NB4 (cell line): ENCODE results near the gene PTEN.

ENCODE experiments used
- CTCF ChIP-seq: IDR thresholded peaks from one replicate; pipeline ENCODE4 v1.5.1; 2012; ENCODE audit warnings: low read depth, low read length
- MAX ChIP-seq: IDR thresholded peaks from 2 replicates; pipeline ENCODE4 v1.6.1; 2011; ENCODE audit warnings: low read depth, low read length

DNA sequence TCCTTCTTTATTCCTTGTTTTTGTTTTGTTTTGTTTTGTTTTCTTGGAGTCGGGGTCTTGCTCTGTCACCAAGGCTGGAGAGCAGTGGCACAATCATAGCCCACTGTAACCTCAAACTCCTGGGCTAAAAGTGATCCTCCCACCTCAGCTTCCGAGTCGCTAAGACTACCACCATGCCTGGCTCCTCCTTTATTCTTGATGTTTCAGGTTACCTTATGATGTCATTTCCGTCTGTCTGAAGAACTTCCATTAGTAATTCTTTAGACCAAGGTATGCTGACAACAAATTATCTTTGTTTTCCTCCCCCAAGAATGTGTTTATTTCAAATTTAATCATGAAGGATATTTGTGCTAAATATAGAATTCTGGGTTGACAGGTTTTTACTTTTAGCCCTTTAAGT lies 27.3 kb upstream of the PTEN start:
- TF ChIP-seq CTCF (no peak), MAX (no peak)
